Liver (tissue), 9 donors: ENCODE measurements around the gene CIAO3. TPM values are rescaled to one million over a fixed set of nuclear protein-coding genes. Genes with fewer than 3 reads are reported as not detected.

ENCODE experiments used
- DNase-seq: peaks from one replicate; pipeline ENCODE4 v3.0.0-alpha.2; 2017; ENCODE audit warnings: low spot score
- H3K27ac ChIP-seq, 2 donors: one replicate each; pipeline ENCODE4 v1.7.0; 2013; ENCODE audit warnings: inconsistent platforms in 2 of 2, low read length in 2 of 2, control low read depth in 1 of 2, low read depth in 1 of 2, mild to moderate bottlenecking in 1 of 2
- H3K27me3 ChIP-seq, 4 donors: one replicate each; pipeline versions ENCODE4 v1.6.1 to v1.7.0; 2013; ENCODE audit warnings: low read length in 3 of 4, inconsistent platforms in 1 of 4, mild to moderate bottlenecking in 1 of 4, moderate library complexity in 1 of 4; ENCODE audit not compliant: control insufficient read depth in 4 of 4, insufficient read depth in 4 of 4
- H3K36me3 ChIP-seq, 4 donors: one replicate each; pipeline versions ENCODE4 v1.6.1 to v1.7.0; 2013; ENCODE audit warnings: low read length in 3 of 4, mild to moderate bottlenecking in 3 of 4, low read depth in 1 of 4, moderate library complexity in 1 of 4; ENCODE audit not compliant: control insufficient read depth in 4 of 4, insufficient read depth in 3 of 4
- H3K4me1 ChIP-seq, 4 donors: one replicate each; pipeline versions ENCODE4 v1.6.1 to v1.7.0; 2013; ENCODE audit warnings: low read length in 3 of 4, mild to moderate bottlenecking in 3 of 4, moderate library complexity in 1 of 4; ENCODE audit not compliant: control insufficient read depth in 4 of 4, insufficient read depth in 4 of 4
- H3K4me3 ChIP-seq, 3 donors: one replicate each; pipeline versions ENCODE4 v1.6.1 to v1.7.0; 2013; ENCODE audit warnings: low read length in 3 of 3, control low read depth in 1 of 3, low read depth in 1 of 3, mild to moderate bottlenecking in 1 of 3
- H3K9ac ChIP-seq, 2 donors: one replicate each; pipeline ENCODE4 v1.7.0; 2013; ENCODE audit warnings: low read length in 2 of 2, mild to moderate bottlenecking in 2 of 2, moderate library complexity in 2 of 2, control low read depth in 1 of 2, low read depth in 1 of 2
- H3K9me3 ChIP-seq, 4 donors: one replicate each; pipeline versions ENCODE4 v1.6.1 to v1.7.0; 2013; ENCODE audit warnings: low read length in 3 of 4; ENCODE audit not compliant: control insufficient read depth in 4 of 4
- ATF3 ChIP-seq: IDR thresholded peaks from 2 replicates; pipeline ENCODE4 v1.6.1; 2016; ENCODE audit warnings: antibody characterized with exemption
- CTCF ChIP-seq: fragments of 150-350 bp; IDR thresholded peaks from 2 replicates; pipeline ENCODE4 v1.5.1; 2017; ENCODE audit warnings: improper control_type of control experiment, low read depth, low read length; ENCODE audit not compliant: missing input control
- EGR1 ChIP-seq, 2 donors: IDR thresholded peaks; 2 replicates each; pipeline ENCODE4 v1.6.1; 2016 to 2018; ENCODE audit warnings: antibody characterized with exemption in 2 of 2, low read depth in 2 of 2
- FOXA1 ChIP-seq: IDR thresholded peaks from 2 replicates; pipeline ENCODE4 v1.6.1; 2016; ENCODE audit warnings: antibody characterized with exemption
- FOXA2 ChIP-seq: IDR thresholded peaks from 2 replicates; pipeline ENCODE4 v1.6.1; 2016; ENCODE audit warnings: antibody characterized with exemption
- GABPA ChIP-seq, 2 donors: IDR thresholded peaks in 1 of 2; conservative IDR thresholded peaks in 1 of 2; 2 replicates each; pipeline ENCODE4 v1.6.1; 2016; ENCODE audit warnings: antibody characterized with exemption in 2 of 2, mild to moderate bottlenecking in 1 of 2, moderate library complexity in 1 of 2
- JUND ChIP-seq, 2 donors: IDR thresholded peaks; 2 replicates each; pipeline ENCODE4 v1.6.1; 2016; ENCODE audit warnings: antibody characterized with exemption in 2 of 2
- MAX ChIP-seq: IDR thresholded peaks from 2 replicates; pipeline ENCODE4 v1.6.1; 2016; ENCODE audit warnings: antibody characterized with exemption
- NR2F2 ChIP-seq: IDR thresholded peaks from 2 replicates; pipeline ENCODE4 v1.6.1; 2016; ENCODE audit warnings: antibody characterized with exemption
- RAD21 ChIP-seq, 2 donors: IDR thresholded peaks; 2 replicates each; pipeline ENCODE4 v1.6.1; 2016; ENCODE audit warnings: antibody characterized with exemption in 2 of 2, mild to moderate bottlenecking in 2 of 2
- RXRA ChIP-seq, 2 donors: IDR thresholded peaks; 2 replicates each; pipeline ENCODE4 v1.6.1; 2017 to 2018; ENCODE audit warnings: antibody characterized with exemption in 2 of 2, mild to moderate bottlenecking in 1 of 2
- SP1 ChIP-seq: IDR thresholded peaks from 2 replicates; pipeline ENCODE4 v1.6.1; 2018; ENCODE audit warnings: antibody characterized with exemption, mild to moderate bottlenecking
- TAF1 ChIP-seq: conservative IDR thresholded peaks from 2 replicates; pipeline ENCODE4 v1.6.1; 2016; ENCODE audit warnings: antibody characterized with exemption, mild to moderate bottlenecking
- YY1 ChIP-seq: IDR thresholded peaks from 2 replicates; pipeline ENCODE4 v1.6.1; 2016; ENCODE audit warnings: antibody characterized with exemption, mild to moderate bottlenecking
- ZBTB33 ChIP-seq: IDR thresholded peaks from 2 replicates; pipeline ENCODE4 v1.6.1; 2016; ENCODE audit warnings: antibody characterized with exemption
- WGBS: extraction: QIAGEN DNeasy Blood & Tissue Kit; methylation state at CpG from one replicate; pipeline ENCODE4 v1.1.7; 2013; 5-methylcytosine and 5-hydroxymethylcytosine counted together
- polyA plus RNA-seq, 2 donors: library from polyadenylated mRNA; stranded (reverse) in 1 of 2; unstranded in 1 of 2; fragments of 200-250 nt in 1 of 2; fragments of >200 nt in 1 of 2; fragmentation: Nextera tagmentation in 1 of 2; extraction: Ambion mirVana in 1 of 2; gene quantifications; one replicate each; pipeline versions ENCODE4 v1.2.1 to v1.2.3, GENCODE V29; 2013 to 2015
- total RNA-seq, 2 donors: library from RNA; depleted of rRNA; stranded (reverse); fragments of >200 nt; gene quantifications; one replicate each; pipeline ENCODE4 v1.2.3, GENCODE V29; 2014
- donor health status: healthy.
- donor health status: healthy.
- donor health status: healthy.
- donor health status: healthy.
- donor health status: healthy.

CIAO3 gene
- total and polyA plus RNA-seq, 4 donors = 13.2 to 24.3 (median 16.5) TPM

- TF ChIP-seq CTCF = no peak
- no peak for TF ChIP-seq MAX
- TF ChIP-seq YY1 = no peak
- TF ChIP-seq FOXA2 = no peak
Observed at GRCh38 chr16:759110-759910, 18.5 kb upstream of the CIAO3 start (continued).

- H3K4me3 ChIP-seq = no peak overlapping the region
- H3K36me3 ChIP-seq = no peaks in the 10 kb centered on the region
- H3K9me3 ChIP-seq = peaks cover 0 to 5% (median 0%) of the 10 kb centered on the region in 4 donors
- H3K4me1 ChIP-seq = no peaks in the 10 kb centered on the region
- DNase-seq = no peak
- TF ChIP-seq FOXA1 (no peak), FOXA2 (no peak), RAD21 (IDR thresholded peaks at IDR 0.05) (no peak), ZBTB33 (no peak), CTCF (no peak), TAF1 (no peak), JUND (IDR thresholded peaks at IDR 0.05) (no peak), EGR1 (IDR thresholded peaks at IDR 0.05; ENCODE audit: low read depth in 2 of 2) (no peak), YY1 (no peak), ATF3 (no peak), GABPA (IDR thresholded peaks at IDR 0.05 in 1 of 2, conservative IDR thresholded peaks at IDR 0.05 in 1 of 2) (no peak), RXRA (IDR thresholded peaks at IDR 0.05) (no peak), NR2F2 (no peak), MAX (no peak), SP1 (no peak)
- WGBS = 89% methylated on average over 5 of the region's 5 CpGs
- no peak overlapping the region for H3K9ac ChIP-seq
- no peaks in the 10 kb centered on the region for H3K27me3 ChIP-seq
- H3K27ac ChIP-seq = no peak overlapping the region
Observed at GRCh38 chr16:756428-756827, 15.6 kb upstream of the CIAO3 start.
